ENCODE measurements around the gene PRKAR1B. TPM values are rescaled to one million over a fixed set of nuclear protein-coding genes. Genes with fewer than 3 reads are reported as not detected.

The PRKAR1B gene
- total and polyA plus RNA-seq, 2 donors (not counting 1 experiment from before 2014, with no cell fraction given): 4.5 to 8.6 TPM

DNA sequence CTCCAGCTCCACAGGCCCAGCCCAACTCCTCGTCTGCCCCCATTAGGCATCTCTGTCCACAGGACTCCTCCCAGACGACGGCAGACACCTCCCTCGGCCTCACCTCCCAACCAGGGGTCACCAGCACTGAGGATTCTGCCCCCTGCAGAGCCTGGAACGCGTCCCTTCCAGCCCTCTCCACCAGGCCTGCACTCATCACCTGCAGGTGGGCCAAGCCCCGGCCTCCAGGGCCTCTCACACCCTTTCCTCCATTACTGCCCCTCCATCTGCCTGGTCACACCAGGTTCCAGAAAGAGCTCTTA, 164.8 kb downstream of the PRKAR1B start:
- no peak overlapping the region for H3K27ac ChIP-seq (ENCODE audit: low read length in 2 of 2)
- whole genome bisulfite sequencing (ENCODE audit: insufficient coverage): 85% methylated on average over 7 of the region's 7 CpGs
- no peaks in the 10 kb centered on the region for H3K4me1 Mint-ChIP-seq
- no peaks in the 10 kb centered on the region for H3K27me3 Mint-ChIP-seq
- H3K4me3 Mint-ChIP-seq: no peak overlapping the region
- H2AFZ ChIP-seq (ENCODE audit: insufficient read depth, low read depth, low read length, poor library complexity, severe bottlenecking): no peak overlapping the region
- H4K20me1 ChIP-seq (ENCODE audit: control insufficient read depth, insufficient read depth, low read length, poor library complexity, severe bottlenecking): no peaks in the 10 kb centered on the region
- H3K4me3 ChIP-seq (ENCODE audit: control extremely low read depth in 1 of 5, extremely low read depth in 1 of 5, insufficient read depth in 1 of 5, low read depth in 2 of 5, low read length in 4 of 5): no peak overlapping the region
- H3K27me3 ChIP-seq (replicated peaks in 1 of 4; ENCODE audit: control extremely low read depth in 1 of 4, control insufficient read depth in 3 of 4, insufficient read depth in 4 of 4, low read length in 3 of 4): no peaks in the 10 kb centered on the region
- H3K4me2 ChIP-seq (replicated peaks; ENCODE audit: low read depth, low read length, poor library complexity, severe bottlenecking): no peak overlapping the region
- peaks cover 0 to 4% (median 0%) of the 10 kb centered on the region in 3 donors for H3K9me3 ChIP-seq (ENCODE audit: control extremely low read depth in 1 of 3, control insufficient read depth in 2 of 3, insufficient read depth in 1 of 3, low read length in 2 of 3)
- intact Hi-C loops (cut with micrococcal nuclease): no loop called here
- ATAC-seq (ENCODE audit: low read depth): no peak
- no peaks in the 10 kb centered on the region for H3K4me1 ChIP-seq (ENCODE audit: control insufficient read depth in 2 of 2, insufficient read depth in 2 of 2, low read length in 2 of 2)
- H3K9ac ChIP-seq (ENCODE audit: low read length): no peak overlapping the region
- H3K79me2 ChIP-seq (ENCODE audit: control insufficient read depth, insufficient read depth, low read length): no peaks in the 10 kb centered on the region
- H3K9me3 Mint-ChIP-seq (ENCODE audit: insufficient read depth): no peaks in the 10 kb centered on the region
- H3K27ac Mint-ChIP-seq: no peak overlapping the region
- ChIA-PET CTCF (no interaction called here), POLR2A (no interaction called here)
- H3K36me3 ChIP-seq (replicated peaks in 1 of 2; ENCODE audit: control extremely low read depth in 1 of 2, control insufficient read depth in 1 of 2, extremely low read depth in 1 of 2, insufficient read depth in 2 of 2, low read length in 1 of 2): no peaks in the 10 kb centered on the region
- TF ChIP-seq, protein P1, sequence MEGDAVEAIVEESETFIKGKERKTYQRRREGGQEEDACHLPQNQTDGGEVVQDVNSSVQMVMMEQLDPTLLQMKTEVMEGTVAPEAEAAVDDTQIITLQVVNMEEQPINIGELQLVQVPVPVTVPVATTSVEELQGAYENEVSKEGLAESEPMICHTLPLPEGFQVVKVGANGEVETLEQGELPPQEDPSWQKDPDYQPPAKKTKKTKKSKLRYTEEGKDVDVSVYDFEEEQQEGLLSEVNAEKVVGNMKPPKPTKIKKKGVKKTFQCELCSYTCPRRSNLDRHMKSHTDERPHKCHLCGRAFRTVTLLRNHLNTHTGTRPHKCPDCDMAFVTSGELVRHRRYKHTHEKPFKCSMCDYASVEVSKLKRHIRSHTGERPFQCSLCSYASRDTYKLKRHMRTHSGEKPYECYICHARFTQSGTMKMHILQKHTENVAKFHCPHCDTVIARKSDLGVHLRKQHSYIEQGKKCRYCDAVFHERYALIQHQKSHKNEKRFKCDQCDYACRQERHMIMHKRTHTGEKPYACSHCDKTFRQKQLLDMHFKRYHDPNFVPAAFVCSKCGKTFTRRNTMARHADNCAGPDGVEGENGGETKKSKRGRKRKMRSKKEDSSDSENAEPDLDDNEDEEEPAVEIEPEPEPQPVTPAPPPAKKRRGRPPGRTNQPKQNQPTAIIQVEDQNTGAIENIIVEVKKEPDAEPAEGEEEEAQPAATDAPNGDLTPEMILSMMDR (IDR thresholded peaks at IDR 0.05): no peak
- no peak for TF ChIP-seq EZH2 (IDR thresholded peaks at IDR 0.05; ENCODE audit: borderline replicate concordance, insufficient read depth, low read depth, low read length, poor library complexity, severe bottlenecking)
- no peak for DNase-seq

GRCh38 chr7:561631-562373, 165.3 kb downstream of the PRKAR1B start:
- Histone ChIP-seq H3K4me3 (ENCODE audit: control extremely low read depth in 1 of 5, extremely low read depth in 1 of 5, insufficient read depth in 1 of 5, low read depth in 2 of 5, low read length in 4 of 5) (no peak overlapping the region), H3K36me3 (replicated peaks in 1 of 2; ENCODE audit: control extremely low read depth in 1 of 2, control insufficient read depth in 1 of 2, extremely low read depth in 1 of 2, insufficient read depth in 2 of 2, low read length in 1 of 2) (no peaks in the 10 kb centered on the region), H3K4me2 (replicated peaks; ENCODE audit: low read depth, low read length, poor library complexity, severe bottlenecking) (no peak overlapping the region), H3K9me3 (ENCODE audit: control extremely low read depth in 1 of 3, control insufficient read depth in 2 of 3, insufficient read depth in 1 of 3, low read length in 2 of 3) (peaks cover 0 to 9% (median 0%) of the 10 kb centered on the region in 3 donors), H3K79me2 (ENCODE audit: control insufficient read depth, insufficient read depth, low read length) (no peaks in the 10 kb centered on the region), H3K4me1 (ENCODE audit: control insufficient read depth in 2 of 2, insufficient read depth in 2 of 2, low read length in 2 of 2) (no peaks in the 10 kb centered on the region), H3K27ac (ENCODE audit: low read length in 2 of 2) (no peak overlapping the region), H3K27me3 (replicated peaks in 1 of 4; ENCODE audit: control extremely low read depth in 1 of 4, control insufficient read depth in 3 of 4, insufficient read depth in 4 of 4, low read length in 3 of 4) (no peaks in the 10 kb centered on the region), H2AFZ (ENCODE audit: insufficient read depth, low read depth, low read length, poor library complexity, severe bottlenecking) (no peak overlapping the region), H3K9ac (ENCODE audit: low read length) (no peak overlapping the region), H4K20me1 (ENCODE audit: control insufficient read depth, insufficient read depth, low read length, poor library complexity, severe bottlenecking) (no peaks in the 10 kb centered on the region)
- ATAC-seq (ENCODE audit: low read depth) (no peak), DNase-seq (no peak)
- Mint-ChIP-seq H3K27ac (no peak overlapping the region), H3K4me1 (no peaks in the 10 kb centered on the region), H3K27me3 (no peaks in the 10 kb centered on the region), H3K9me3 (ENCODE audit: insufficient read depth) (no peaks in the 10 kb centered on the region), H3K4me3 (no peak overlapping the region)
- ChIA-PET CTCF (no interaction called here), POLR2A (no interaction called here)
- 90% methylated on average over 44 of the region's 44 CpGs for WGBS (ENCODE audit: insufficient coverage)
- intact Hi-C loops (cut with micrococcal nuclease): no loop called here
- TF ChIP-seq EZH2 (IDR thresholded peaks at IDR 0.05; ENCODE audit: borderline replicate concordance, insufficient read depth, low read depth, low read length, poor library complexity, severe bottlenecking): no peak

Measured in B cell (primary cell).